ENCODE data around the gene AOAH. TPM values are rescaled to one million over a fixed set of nuclear protein-coding genes. Genes with fewer than 3 reads are reported as not detected.

AOAH gene
- total RNA-seq, 1 donor from 2014 or later: 0.92 TPM

- Mint-ChIP-seq H3K4me3 (no peak overlapping the region), H3K9me3 (no peaks in the 10 kb centered on the region), H3K4me1 (ENCODE audit: unreplicated experiment) (peaks cover 55% of the 10 kb centered on the region), H3K36me3 (no peaks in the 10 kb centered on the region), H3K27ac (no peak overlapping the region), H3K27me3 (no peaks in the 10 kb centered on the region)
- no peak for DNase-seq (ENCODE audit: extremely low spot score, unreplicated experiment)
- no peak for TF ChIP-seq CTCF (conservative IDR thresholded peaks at IDR 0.05)
Observed at GRCh38 chr7:36604806-36605205, 119.5 kb downstream of the AOAH start.

GRCh38 chr7:36602934-36603887, 121.1 kb downstream of the AOAH start:
- Mint-ChIP-seq H3K4me1 (ENCODE audit: unreplicated experiment) (peaks cover 52% of the 10 kb centered on the region), H3K9me3 (no peaks in the 10 kb centered on the region), H3K36me3 (no peaks in the 10 kb centered on the region), H3K27me3 (no peaks in the 10 kb centered on the region), H3K4me3 (no peak overlapping the region), H3K27ac (no peak overlapping the region)
- no peak for TF ChIP-seq CTCF (conservative IDR thresholded peaks at IDR 0.05)
- DNase-seq (ENCODE audit: extremely low spot score, unreplicated experiment): no peak

GRCh38 chr7:36602511-36602910, 121.8 kb downstream of the AOAH start:
- Mint-ChIP-seq H3K4me3 (no peak overlapping the region), H3K36me3 (no peaks in the 10 kb centered on the region), H3K4me1 (ENCODE audit: unreplicated experiment) (peaks cover 46% of the 10 kb centered on the region), H3K9me3 (no peaks in the 10 kb centered on the region), H3K27me3 (no peaks in the 10 kb centered on the region), H3K27ac (no peak overlapping the region)
- TF ChIP-seq CTCF (conservative IDR thresholded peaks at IDR 0.05): no peak
- no peak for DNase-seq (ENCODE audit: extremely low spot score, unreplicated experiment)

GRCh38 chr7:36601601-36602000, 122.7 kb downstream of the AOAH start:
- no peaks in the 10 kb centered on the region for H3K27me3 Mint-ChIP-seq
- no peak for DNase-seq (ENCODE audit: extremely low spot score, unreplicated experiment)
- H3K27ac Mint-ChIP-seq: no peak overlapping the region
- H3K4me1 Mint-ChIP-seq (ENCODE audit: unreplicated experiment): peaks cover 38% of the 10 kb centered on the region
- no peak for TF ChIP-seq CTCF (conservative IDR thresholded peaks at IDR 0.05)
- H3K4me3 Mint-ChIP-seq: no peak overlapping the region
- H3K36me3 Mint-ChIP-seq: no peaks in the 10 kb centered on the region
- no peaks in the 10 kb centered on the region for H3K9me3 Mint-ChIP-seq

GRCh38 chr7:36600869-36601530, 123.3 kb downstream of the AOAH start:
- no peak overlapping the region for H3K27ac Mint-ChIP-seq
- H3K4me3 Mint-ChIP-seq: no peak overlapping the region
- H3K4me1 Mint-ChIP-seq (ENCODE audit: unreplicated experiment): peaks cover 32% of the 10 kb centered on the region
- H3K36me3 Mint-ChIP-seq: no peaks in the 10 kb centered on the region
- no peak for TF ChIP-seq CTCF (conservative IDR thresholded peaks at IDR 0.05)
- no peaks in the 10 kb centered on the region for H3K9me3 Mint-ChIP-seq
- no peaks in the 10 kb centered on the region for H3K27me3 Mint-ChIP-seq
- no peak for DNase-seq (ENCODE audit: extremely low spot score, unreplicated experiment)
